ENCODE data around the gene MTHFR. TPM values are rescaled to one million over a fixed set of nuclear protein-coding genes. Genes with fewer than 3 reads are reported as not detected.
"Not testable (repeated sequence)": the region's sequence is repeated elsewhere in the genome, so short reads cannot be mapped to it uniquely, and the experiment has no call there.

Gene MTHFR
- total RNA-seq, 1 donor from 2014 or later: 35.8 TPM

GRCh38 chr1:11833900-11834299, 28.1 kb upstream of the MTHFR start:
- DNase-seq (ENCODE audit: low spot score): no peak

GRCh38 chr1:11833497-11833896, 27.7 kb upstream of the MTHFR start:
- DNase-seq (ENCODE audit: low spot score): no peak

GRCh38 chr1:11831945-11832725, 26.4 kb upstream of the MTHFR start:
- DNase-seq (ENCODE audit: low spot score): no peak

- no peak for DNase-seq (ENCODE audit: low spot score)
Observed at GRCh38 chr1:11828511-11828910, 22.7 kb upstream of the MTHFR start.

GRCh38 chr1:11826946-11827345, 21.2 kb upstream of the MTHFR start:
- no peak for DNase-seq (ENCODE audit: low spot score)

GRCh38 chr1:11825131-11825530, 19.4 kb upstream of the MTHFR start:
- no peak for DNase-seq (ENCODE audit: low spot score)

- DNase-seq (ENCODE audit: low spot score): no peak
Observed at GRCh38 chr1:11823366-11824137, 17.8 kb upstream of the MTHFR start.

- DNase-seq (ENCODE audit: low spot score): no peak
Observed at GRCh38 chr1:11822091-11822490, 16.3 kb upstream of the MTHFR start.

- DNase-seq (ENCODE audit: low spot score): no peak
Observed at GRCh38 chr1:11817192-11817591, 11.4 kb upstream of the MTHFR start.

GRCh38 chr1:11813021-11813420, 7.3 kb upstream of the MTHFR start:
- DNase-seq (ENCODE audit: low spot score): no peak

GRCh38 chr1:11807133-11807532, 1.4 kb upstream of the MTHFR start:
- DNase-seq (ENCODE audit: low spot score): no peak

- no peak for DNase-seq (ENCODE audit: low spot score)
Observed at GRCh38 chr1:11806307-11806936, 658 bp upstream of the MTHFR start.

- no peak for DNase-seq (ENCODE audit: low spot score)
Observed at GRCh38 chr1:11804666-11805421, 920 bp downstream of the MTHFR start.

GRCh38 chr1:11803924-11804665, 1.7 kb downstream of the MTHFR start:
- DNase-seq (ENCODE audit: low spot score): not testable (repeated sequence)

GRCh38 chr1:11802973-11803885, 2.5 kb downstream of the MTHFR start:
- peak; percentile 97 for DNase-seq (ENCODE audit: low spot score)

GRCh38 chr1:11802616-11802972, 3.2 kb downstream of the MTHFR start:
- DNase-seq (ENCODE audit: low spot score): no peak

- no peak for DNase-seq (ENCODE audit: low spot score)
Observed at GRCh38 chr1:11800756-11801433, 4.9 kb downstream of the MTHFR start.

GRCh38 chr1:11800391-11800755, 5.4 kb downstream of the MTHFR start:
- no peak for DNase-seq (ENCODE audit: low spot score)

- DNase-seq (ENCODE audit: low spot score): no peak
Observed at GRCh38 chr1:11799896-11800295, 5.9 kb downstream of the MTHFR start.

Measured in mesenteric fat pad (tissue), 1 donor.